ENCODE results near the gene LKAAEAR1.

DNA sequence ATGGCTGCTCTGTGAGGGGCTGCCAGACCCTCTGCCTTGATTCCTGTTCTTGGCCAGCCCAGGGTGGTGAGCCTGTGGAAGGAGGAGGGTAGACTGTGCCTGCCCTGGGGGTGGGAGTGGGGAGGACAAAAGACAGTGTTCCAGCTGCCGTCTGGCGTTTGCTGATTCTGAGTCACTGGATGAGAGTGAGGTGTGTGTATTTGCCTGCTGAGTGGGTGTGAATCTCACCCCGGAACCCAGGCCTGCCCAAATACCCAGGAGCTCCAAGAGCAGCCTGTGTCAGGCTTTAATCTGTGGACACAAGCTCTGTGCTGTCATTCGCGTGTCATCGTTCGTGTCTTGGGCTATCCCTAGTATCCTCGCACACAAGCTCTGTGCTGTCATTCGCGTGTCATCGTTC lies 2.6 kb upstream of the LKAAEAR1 start:
- TF ChIP-seq, protein P1, sequence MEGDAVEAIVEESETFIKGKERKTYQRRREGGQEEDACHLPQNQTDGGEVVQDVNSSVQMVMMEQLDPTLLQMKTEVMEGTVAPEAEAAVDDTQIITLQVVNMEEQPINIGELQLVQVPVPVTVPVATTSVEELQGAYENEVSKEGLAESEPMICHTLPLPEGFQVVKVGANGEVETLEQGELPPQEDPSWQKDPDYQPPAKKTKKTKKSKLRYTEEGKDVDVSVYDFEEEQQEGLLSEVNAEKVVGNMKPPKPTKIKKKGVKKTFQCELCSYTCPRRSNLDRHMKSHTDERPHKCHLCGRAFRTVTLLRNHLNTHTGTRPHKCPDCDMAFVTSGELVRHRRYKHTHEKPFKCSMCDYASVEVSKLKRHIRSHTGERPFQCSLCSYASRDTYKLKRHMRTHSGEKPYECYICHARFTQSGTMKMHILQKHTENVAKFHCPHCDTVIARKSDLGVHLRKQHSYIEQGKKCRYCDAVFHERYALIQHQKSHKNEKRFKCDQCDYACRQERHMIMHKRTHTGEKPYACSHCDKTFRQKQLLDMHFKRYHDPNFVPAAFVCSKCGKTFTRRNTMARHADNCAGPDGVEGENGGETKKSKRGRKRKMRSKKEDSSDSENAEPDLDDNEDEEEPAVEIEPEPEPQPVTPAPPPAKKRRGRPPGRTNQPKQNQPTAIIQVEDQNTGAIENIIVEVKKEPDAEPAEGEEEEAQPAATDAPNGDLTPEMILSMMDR (conservative IDR thresholded peaks at IDR 0.05; ENCODE audit: low read depth, low read length): no peak
- TF ChIP-seq MXI1 (IDR thresholded peaks at IDR 0.05; ENCODE audit: borderline replicate concordance, low read depth, low read length): no peak
- TF ChIP-seq MAFK (IDR thresholded peaks at IDR 0.05; ENCODE audit: low read depth, low read length): no peak
- TF ChIP-seq SMC3 (IDR thresholded peaks at IDR 0.05; ENCODE audit: low read depth, low read length): no peak
- no peak for TF ChIP-seq USF2 (IDR thresholded peaks at IDR 0.05; ENCODE audit: low read depth, low read length)
- TF ChIP-seq RCOR1 (IDR thresholded peaks at IDR 0.05; ENCODE audit: insufficient replicate concordance, low read length): no peak
- no peak for TF ChIP-seq POLR2A (IDR thresholded peaks at IDR 0.05; ENCODE audit: low read depth, low read length)
- no peak for TF ChIP-seq RAD21 (IDR thresholded peaks at IDR 0.05; ENCODE audit: low read length)
- TF ChIP-seq RFX5 (IDR thresholded peaks at IDR 0.05; ENCODE audit: low read depth, low read length): no peak
- no peak for TF ChIP-seq FOS (IDR thresholded peaks at IDR 0.05; ENCODE audit: low read depth, low read length)
